K562 (cell line): Measurements from ENCODE around the gene CENPB. TPM values are rescaled to one million over a fixed set of nuclear protein-coding genes. Genes with fewer than 3 reads are reported as not detected.

Experiments used
- CREB3L1 ChIP-seq: fragments of 450-650 bp; IDR thresholded peaks from 2 replicates; pipeline ENCODE4 v1.6.1; 2014; ENCODE audit warnings: low read depth, mild to moderate bottlenecking, moderate library complexity, borderline replicate concordance
- ESRRA ChIP-seq: fragments of 450-650 bp; IDR thresholded peaks from 2 replicates; pipeline ENCODE4 v1.6.1; 2014; ENCODE audit warnings: low read depth, mild to moderate bottlenecking, moderate library complexity, borderline replicate concordance
- FOSL1 ChIP-seq: fragments of 200-800 bp; sonication (Bioruptor generic); conservative IDR thresholded peaks from 2 replicates; pipeline ENCODE4 v1.6.1; 2016; ENCODE audit warnings: missing genetic modification characterization, missing compliant biosample characterization
- MLX ChIP-seq, 2 experiments: fragments of 450-650 bp in 1 of 2; sonication (generic) in 1 of 2; formaldehyde crosslinking; conservative IDR thresholded peaks; 2 replicates each; pipeline versions ENCODE4 v1.4.0 to v1.8.1; 2020 to 2022; ENCODE audit warnings: mild to moderate bottlenecking in 1 of 2, missing genetic modification reagents in 1 of 2
- NR3C1 ChIP-seq: sonication (generic); formaldehyde crosslinking; IDR thresholded peaks from 2 replicates; pipeline ENCODE4 v1.8.1; 2022; ENCODE audit warnings: missing genetic modification reagents
- REST ChIP-seq, 2 experiments: fragments of 450-650 bp; formaldehyde crosslinking in 1 of 2; IDR thresholded peaks; 2 replicates each; pipeline versions ENCODE4 v1.4.0 to v1.6.1; 2014 to 2020; ENCODE audit warnings: mild to moderate bottlenecking in 2 of 2, borderline replicate concordance in 1 of 2, low read depth in 1 of 2
- ZNF224 ChIP-seq: sonication (generic); formaldehyde crosslinking; IDR thresholded peaks from 2 replicates; pipeline ENCODE4 v1.8.0; 2022; ENCODE audit warnings: mild to moderate bottlenecking, missing genetic modification reagents
- ZNF324 ChIP-seq: fragments of 250-450 bp; sonication (Bioruptor Pico); IDR thresholded peaks from 2 replicates; pipeline ENCODE4 v1.4.0; 2020; ENCODE audit warnings: mild to moderate bottlenecking
- polyA plus RNA-seq, 8 experiments: library from polyadenylated mRNA; depleted of rRNA in 4 of 8; stranded (reverse) in 5 of 8; unstranded in 3 of 8; fragments of >200 nt; fragmentation: Nextera tagmentation in 2 of 8; fragmentation: Illumina TruSeq in 1 of 8; extraction: Ambion mirVana in 2 of 8; extraction: Trizol in 1 of 8; gene quantifications; 2 replicates each; pipeline versions ENCODE4 v1.2.1 to v1.2.3, GENCODE V29; 2011 to 2014; ENCODE audit warnings: inconsistent platforms in 1 of 8, missing spikeins in 1 of 8
- total RNA-seq, 7 experiments: library from RNA; depleted of rRNA in 6 of 7; stranded (reverse); fragments of >200 nt in 6 of 7; fragmentation: Illumina TruSeq in 2 of 7; extraction: Trizol in 2 of 7; gene quantifications; 2 replicates each; pipeline versions ENCODE4 v1.2.1 to v1.2.3, GENCODE V29; 2011 to 2021; ENCODE audit warnings: low replicate concordance in 1 of 7

The CENPB gene
- total and polyA plus RNA-seq, 9 of the 15 experiments (the other 6 are each of a cell fraction or from before 2014, with no cell fraction given): 0.17 to 70.8 (median 24.9) TPM

- TF ChIP-seq REST (IDR thresholded peaks at IDR 0.05; ENCODE audit: borderline replicate concordance): peak; percentile 70
- TF ChIP-seq REST (CRISPR knock-in tag; IDR thresholded peaks at IDR 0.05; ENCODE audit: low read depth): no peak
- no peak for TF ChIP-seq MLX (CRISPR knock-in tag; conservative IDR thresholded peaks at IDR 0.05)
- peak; percentile 6; the same call in 1 of the 2 replicates for TF ChIP-seq FOSL1
- no peak for TF ChIP-seq CREB3L1
- no peak for TF ChIP-seq ZNF324 (CRISPR knock-in tag)
- TF ChIP-seq NR3C1 (CRISPR knock-in tag): no peak
- TF ChIP-seq ZNF224: no peak
- no peak for TF ChIP-seq ESRRA
Observed at GRCh38 chr20:3787324-3788014, 929 bp upstream of the CENPB start (continued).
